Jurkat, Clone E6-1 (cell line): ENCODE results near the gene NEU2.
A peak's percentile ranks its signal among the peaks of the same experiment; 100 is the strongest.
"Not testable (repeated sequence)": the region's sequence is repeated elsewhere in the genome, so short reads cannot be mapped to it uniquely, and the experiment has no call there.

Experiments used
- DNase-seq: peaks from one replicate; pipeline ENCODE4 v3.0.0-alpha.2; 2011; ENCODE audit warnings: low read depth, low spot score
- H3K4me3 ChIP-seq: 2 replicates; pipeline ENCODE4 v1.5.1; 2011; ENCODE audit warnings: mild to moderate bottlenecking, low read length, control low read depth, moderate library complexity

Gene NEU2

GRCh38 chr2:233065200-233065589 is 32.7 kb downstream of the NEU2 start:
- not testable (repeated sequence) for DNase-seq, H3K4me3 ChIP-seq

GRCh38 chr2:233065954-233066470 is 33.5 kb downstream of the NEU2 start:
- DNase-seq = no peak
- no peak overlapping the region for H3K4me3 ChIP-seq

- no peak for DNase-seq
- no peak overlapping the region for H3K4me3 ChIP-seq
Measured at GRCh38 chr2:233068762-233069418, 36.4 kb downstream of the NEU2 start.

GRCh38 chr2:233072838-233073237 is 40.4 kb downstream of the NEU2 start:
- H3K4me3 ChIP-seq = no peak overlapping the region
- no peak for DNase-seq

- no peak overlapping the region for H3K4me3 ChIP-seq
- DNase-seq = no peak
Measured at GRCh38 chr2:233074106-233074505, 41.6 kb downstream of the NEU2 start.

GRCh38 chr2:233075141-233075965 is 42.9 kb downstream of the NEU2 start:
- H3K4me3 ChIP-seq = peak overlapping the region; percentile 32
- DNase-seq = no peak

GRCh38 chr2:233075966-233076339 is 43.5 kb downstream of the NEU2 start:
- peak; percentile 73 for DNase-seq
- peak overlapping the region; percentile 32 for H3K4me3 ChIP-seq

GRCh38 chr2:233076749-233077148 is 44.3 kb downstream of the NEU2 start:
- no peak overlapping the region for H3K4me3 ChIP-seq
- peak; percentile 79 for DNase-seq

GRCh38 chr2:233079473-233079877 is 47.0 kb downstream of the NEU2 start:
- H3K4me3 ChIP-seq = peak overlapping the region; percentile 6; the same call in 1 of the 2 replicates
- peak; percentile 56 for DNase-seq

GRCh38 chr2:233079953-233080835 is 47.7 kb downstream of the NEU2 start:
- no peak overlapping the region for H3K4me3 ChIP-seq
- DNase-seq = no peak

GRCh38 chr2:233080836-233081229 is 48.4 kb downstream of the NEU2 start:
- DNase-seq = no peak
- no peak overlapping the region for H3K4me3 ChIP-seq

- H3K4me3 ChIP-seq = no peak overlapping the region; the same call in 1 of the 2 replicates
- peak; percentile 97 for DNase-seq
Measured at GRCh38 chr2:233081232-233081730, 48.8 kb downstream of the NEU2 start.

- H3K4me3 ChIP-seq = no peak overlapping the region
- DNase-seq = no peak
Measured at GRCh38 chr2:233081731-233082221, 49.3 kb downstream of the NEU2 start.

- DNase-seq = no peak
- no peak overlapping the region for H3K4me3 ChIP-seq
Measured at GRCh38 chr2:233082222-233082930, 49.9 kb downstream of the NEU2 start.

- DNase-seq = no peak
- no peak overlapping the region for H3K4me3 ChIP-seq
Measured at GRCh38 chr2:233082931-233083755, 50.7 kb downstream of the NEU2 start.

- H3K4me3 ChIP-seq = no peak overlapping the region
- no peak for DNase-seq
Measured at GRCh38 chr2:233083782-233084181, 51.3 kb downstream of the NEU2 start.

GRCh38 chr2:233084488-233084887 is 52.0 kb downstream of the NEU2 start:
- no peak overlapping the region for H3K4me3 ChIP-seq
- DNase-seq = no peak
